GM03348 (cell line): ENCODE data around the gene SPRING1.

Source experiments
- DNase-seq: peaks from one replicate; pipeline ENCODE4 v3.0.0; 2012; ENCODE audit warnings: low spot score

The SPRING1 gene

GRCh38 chr12:116708826-116709756 is 28.8 kb downstream of the SPRING1 start:
- peak; percentile 74 for DNase-seq

DNA sequence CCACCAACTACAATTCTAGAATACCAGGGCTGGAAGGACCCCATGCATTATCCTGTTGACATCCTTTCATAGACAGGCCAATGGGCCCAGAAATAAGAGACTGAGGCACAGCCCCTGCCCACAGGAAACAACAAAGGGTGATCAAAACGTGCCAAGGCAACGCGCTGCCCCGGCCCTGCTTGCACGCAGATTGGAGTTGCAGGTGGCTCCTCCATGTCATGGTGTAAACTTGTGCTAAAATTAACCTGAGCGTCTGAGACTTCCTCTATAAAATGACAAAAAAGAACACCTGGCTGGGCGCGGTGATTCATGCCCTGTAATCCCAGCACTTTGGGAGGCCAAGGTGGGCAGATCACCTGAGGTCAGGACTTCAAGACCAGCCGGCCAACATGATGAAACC is 30.1 kb downstream of the SPRING1 start:
- DNase-seq = no peak

DNA sequence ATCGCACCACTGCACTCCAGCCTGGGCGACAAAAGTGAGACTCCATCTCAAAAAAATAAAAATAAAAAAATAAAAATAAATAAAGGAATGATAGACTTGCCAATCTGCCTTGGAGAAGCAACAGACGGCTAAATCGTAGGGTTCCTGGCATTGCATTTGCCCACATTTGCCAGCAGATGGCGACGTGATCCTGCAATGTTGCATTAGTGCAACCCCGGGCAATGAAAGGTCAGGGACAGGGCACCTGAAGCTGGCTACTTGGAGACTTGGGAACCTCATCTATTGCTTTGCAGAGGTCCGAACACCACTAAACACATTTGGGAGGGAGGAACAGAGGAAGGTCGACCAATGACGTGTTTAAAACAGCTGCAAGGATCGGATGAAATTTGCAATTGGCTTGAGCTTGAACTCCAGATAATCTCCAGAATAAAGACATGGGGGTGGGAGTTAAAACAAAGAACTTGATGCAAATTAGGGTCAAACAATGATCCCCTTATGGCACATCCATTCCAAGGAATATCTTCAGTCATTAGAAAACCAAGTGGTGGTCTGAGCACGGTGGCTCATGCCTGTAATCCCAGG is 34.6 kb downstream of the SPRING1 start:
- DNase-seq = peak; percentile 84

GRCh38 chr12:116701432-116701831 is 36.4 kb downstream of the SPRING1 start:
- DNase-seq = no peak

GRCh38 chr12:116700066-116700465 is 37.8 kb downstream of the SPRING1 start:
- no peak for DNase-seq

- DNase-seq = no peak
Observed at GRCh38 chr12:116698554-116699075, 39.3 kb downstream of the SPRING1 start.

- DNase-seq = no peak
Observed at GRCh38 chr12:116698116-116698515, 39.8 kb downstream of the SPRING1 start.

DNA sequence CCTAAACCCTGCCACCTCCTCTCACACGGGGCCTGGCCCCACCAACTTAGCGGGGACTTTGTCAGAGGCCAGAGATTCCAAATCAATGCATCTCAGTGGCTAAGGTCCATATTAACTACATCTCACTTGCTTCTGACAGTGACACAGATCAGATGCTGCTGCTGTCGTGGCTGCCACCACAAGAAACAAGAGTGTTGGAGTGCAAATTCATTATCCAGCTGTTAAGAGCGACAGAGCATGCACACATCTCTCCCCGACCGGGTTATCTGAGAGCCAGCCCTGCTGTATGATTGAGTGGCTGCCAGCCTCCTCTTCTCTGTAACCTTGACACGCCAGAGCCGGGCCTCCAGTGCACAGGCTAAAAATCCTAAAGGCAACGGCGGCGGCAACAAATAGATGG is 40.2 kb downstream of the SPRING1 start:
- DNase-seq = no peak

DNA sequence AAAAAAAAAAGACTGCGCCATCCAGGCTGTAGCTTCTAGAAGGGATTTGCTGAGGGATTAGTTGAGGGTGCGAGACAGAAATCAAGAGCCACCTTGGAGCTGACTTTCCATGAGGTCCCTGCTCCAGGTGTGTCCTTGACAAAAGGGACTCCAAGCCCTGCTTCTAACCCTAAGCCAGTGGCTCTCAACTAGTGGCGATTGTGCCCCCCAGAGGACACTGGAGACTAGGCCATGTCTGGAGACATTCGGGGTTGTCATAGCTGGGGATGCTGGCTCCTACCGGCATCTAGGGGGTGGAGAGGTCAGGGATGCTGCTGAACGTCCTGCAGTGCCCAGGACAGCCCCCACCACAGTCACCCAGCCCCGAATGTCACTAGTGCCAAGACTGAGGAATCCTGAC is 40.6 kb downstream of the SPRING1 start:
- DNase-seq = peak; percentile 33

DNA sequence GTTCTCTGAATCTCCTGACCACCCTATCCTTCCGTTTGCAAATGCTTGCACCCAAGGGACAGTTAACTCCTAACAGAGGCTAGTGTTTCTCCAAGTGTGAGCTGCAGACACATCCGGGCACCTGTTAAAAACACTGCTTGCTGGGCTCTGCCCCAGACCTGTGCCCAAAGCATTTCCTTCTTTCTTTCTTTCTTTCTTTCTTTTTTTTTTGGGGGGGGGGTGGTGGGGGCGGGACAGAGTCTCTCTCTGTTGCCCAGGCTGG is 42.5 kb downstream of the SPRING1 start:
- no peak for DNase-seq

DNA sequence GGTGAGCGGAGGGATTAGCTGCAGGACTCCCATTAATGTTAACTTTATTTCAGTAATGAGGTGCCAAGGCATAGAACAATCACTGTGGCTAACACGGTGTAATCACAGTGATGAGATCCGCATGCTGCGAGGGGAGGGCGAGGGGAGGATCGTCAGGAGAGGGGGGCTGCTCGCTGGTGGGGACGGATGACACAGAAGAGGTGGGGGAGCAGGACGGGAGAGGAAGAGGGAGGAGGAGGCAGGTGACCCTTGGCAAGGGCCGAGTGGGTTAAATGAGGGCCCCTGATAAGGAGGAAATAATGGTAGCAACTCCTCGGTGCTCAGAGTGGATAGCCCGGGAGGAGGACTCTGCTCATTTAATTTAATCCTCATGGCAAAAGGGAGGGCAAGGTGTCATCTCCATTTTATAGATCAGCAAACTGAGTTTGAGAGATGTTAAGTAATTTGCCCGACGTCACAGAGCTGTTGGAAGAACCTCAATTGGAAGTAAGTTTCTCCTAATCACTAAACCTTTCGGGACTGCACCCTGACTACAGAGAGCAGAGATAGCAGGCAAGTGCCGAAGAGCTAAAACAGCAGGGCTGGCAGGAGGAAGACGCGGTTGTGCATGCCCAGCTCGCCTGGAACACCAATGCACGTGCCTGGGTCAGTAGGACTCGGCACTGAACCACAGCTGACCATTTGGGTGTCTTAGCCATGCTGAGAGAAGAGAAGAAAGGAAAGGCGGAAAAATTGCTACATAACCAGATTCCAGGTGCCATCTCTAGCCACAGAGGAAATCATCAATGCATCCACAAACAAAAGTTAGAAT is 43.0 kb downstream of the SPRING1 start:
- DNase-seq = no peak

- no peak for DNase-seq
Observed at GRCh38 chr12:116693286-116694227, 44.3 kb downstream of the SPRING1 start.

GRCh38 chr12:116692605-116693004 is 45.3 kb downstream of the SPRING1 start:
- DNase-seq = no peak

DNA sequence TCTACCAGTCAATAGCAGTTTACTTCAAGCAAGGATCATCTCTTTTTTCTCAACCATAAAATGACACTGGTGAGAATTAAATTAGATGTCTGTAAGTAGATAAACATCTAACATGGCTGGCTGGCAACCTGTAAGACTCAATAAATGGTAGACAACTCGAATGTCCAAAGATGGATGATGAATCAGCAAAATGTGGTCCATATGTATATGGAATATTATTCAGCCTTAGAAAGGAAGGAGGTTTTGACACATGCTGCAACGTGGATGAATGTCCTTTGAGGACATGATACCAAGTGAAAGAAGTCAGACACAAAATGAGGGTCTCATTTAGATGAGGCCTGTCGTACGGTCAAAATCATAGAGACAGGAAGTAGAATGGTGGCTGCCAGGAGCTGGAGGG is 46.2 kb downstream of the SPRING1 start:
- no peak for DNase-seq

GRCh38 chr12:116691205-116691604 is 46.7 kb downstream of the SPRING1 start:
- DNase-seq = no peak

DNA sequence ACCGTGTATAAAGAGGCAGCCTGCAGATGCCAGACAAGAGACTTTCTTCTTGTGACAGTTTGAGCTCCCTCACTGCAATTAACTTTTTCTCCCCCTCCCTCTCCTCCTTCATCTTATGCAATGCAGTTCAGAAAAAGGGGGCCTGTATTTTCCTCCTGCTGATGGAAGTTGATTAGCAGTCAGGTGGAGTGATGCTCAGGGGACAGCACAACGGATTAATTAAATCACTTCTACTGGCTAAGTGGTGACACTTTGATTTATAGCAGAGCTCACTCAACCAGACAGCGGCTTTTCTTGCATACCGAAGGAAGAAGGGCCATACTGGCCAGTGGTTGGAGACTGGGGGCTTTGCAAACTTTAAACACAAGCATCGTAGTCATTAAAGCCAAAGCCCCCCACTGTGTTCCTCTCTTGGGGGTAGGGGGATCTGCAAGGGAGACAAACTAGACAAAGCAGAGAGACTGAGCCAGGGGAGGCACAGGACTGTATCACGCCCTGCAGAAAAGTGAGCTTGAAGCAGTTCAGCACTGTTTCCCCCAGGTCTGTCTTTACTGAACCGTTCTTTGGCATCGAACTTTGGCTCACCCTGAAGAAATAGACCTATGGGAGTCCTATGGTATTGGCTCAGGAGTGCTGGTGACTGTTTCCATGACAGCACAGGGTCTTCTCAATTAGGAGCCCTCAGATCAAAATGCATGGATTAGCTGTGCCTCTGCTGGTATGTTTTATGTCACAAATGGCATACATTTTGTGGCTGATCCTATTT is 47.7 kb downstream of the SPRING1 start:
- no peak for DNase-seq

DNA sequence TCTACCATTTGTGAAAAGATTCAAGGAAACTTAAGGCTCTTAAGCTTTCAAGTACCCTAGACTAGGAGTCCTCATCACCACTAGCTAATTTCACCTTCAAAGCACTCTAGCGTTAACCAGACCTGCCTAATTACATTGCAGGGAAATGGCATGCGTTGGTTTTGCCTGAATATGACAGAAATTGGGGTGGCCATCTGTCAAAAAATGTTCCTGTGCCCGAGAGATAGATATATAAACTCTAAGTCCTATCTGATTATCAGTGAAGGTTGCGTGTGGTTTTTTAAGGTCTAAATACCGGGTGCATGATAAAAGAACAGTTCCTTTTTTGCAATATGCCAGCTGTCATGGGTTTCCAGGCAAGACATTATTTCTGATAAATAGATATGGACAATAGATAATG is 48.3 kb downstream of the SPRING1 start:
- DNase-seq = no peak
